OCI-LY1 (cell line): ENCODE results near the gene CSGALNACT2.
A peak's percentile ranks its signal among the peaks of the same experiment; 100 is the strongest.

ENCODE experiments used
- H2AFZ ChIP-seq: fragments of 200-600 bp; sonication (generic), shearing (Covaris generic); 2 replicates; pipeline ENCODE4 v1.6.0; 2014; ENCODE audit warnings: antibody characterized with exemption, mild to moderate bottlenecking, low read length
- H3F3A ChIP-seq: fragments of 200-600 bp; sonication (generic), shearing (Covaris generic); 2 replicates; pipeline ENCODE4 v1.6.0; 2014; ENCODE audit warnings: mild to moderate bottlenecking, antibody characterized with exemption, low read length, moderate library complexity; ENCODE audit not compliant: insufficient read depth
- H3K27ac ChIP-seq: fragments of 200-600 bp; sonication (generic); 2 replicates; pipeline ENCODE4 v1.5.1; 2014; ENCODE audit warnings: low read length, mixed run types, mild to moderate bottlenecking, low read depth; ENCODE audit not compliant: poor library complexity, severe bottlenecking
- H3K27me3 ChIP-seq: fragments of 200-600 bp; sonication (generic); 2 replicates; pipeline ENCODE4 v1.6.0; 2014; ENCODE audit warnings: antibody characterized with exemption, mild to moderate bottlenecking, low read length, moderate library complexity; ENCODE audit not compliant: insufficient read depth
- H3K36me3 ChIP-seq: fragments of 200-600 bp; sonication (generic); 2 replicates; pipeline ENCODE4 v1.6.1; 2014; ENCODE audit warnings: mild to moderate bottlenecking, antibody characterized with exemption, low read length, moderate library complexity, mixed read lengths; ENCODE audit not compliant: insufficient read depth
- H3K4me1 ChIP-seq: fragments of 200-600 bp; sonication (generic); 2 replicates; pipeline ENCODE4 v1.5.1; 2014; ENCODE audit warnings: mild to moderate bottlenecking, low read length, moderate library complexity; ENCODE audit not compliant: insufficient read depth, severe bottlenecking
- H3K4me2 ChIP-seq: fragments of 200-600 bp; sonication (generic), shearing (Covaris generic); 2 replicates; pipeline ENCODE4 v1.6.1; 2014; ENCODE audit warnings: low read length
- H3K4me3 ChIP-seq: fragments of 200-600 bp; sonication (generic); 2 replicates; pipeline ENCODE4 v1.5.1; 2014; ENCODE audit warnings: low read length, low read depth, mild to moderate bottlenecking, mixed read lengths; ENCODE audit not compliant: poor library complexity, severe bottlenecking
- H3K79me2 ChIP-seq: fragments of 200-600 bp; shearing (Covaris generic); 2 replicates; pipeline ENCODE4 v1.6.1; 2016; ENCODE audit warnings: mixed run types, low read length, mixed read lengths; ENCODE audit not compliant: insufficient read depth
- H3K9ac ChIP-seq: fragments of 200-600 bp; sonication (generic), shearing (Covaris generic); 2 replicates; pipeline ENCODE4 v1.6.1; 2014; ENCODE audit warnings: mild to moderate bottlenecking, low read length, mixed read lengths
- H3K9me2 ChIP-seq: fragments of 200-600 bp; sonication (generic), shearing (Covaris generic); 2 replicates; pipeline ENCODE4 v1.6.1; 2014; ENCODE audit warnings: low read depth, mild to moderate bottlenecking, low read length, mixed read lengths
- H3K9me3 ChIP-seq: fragments of 200-600 bp; shearing (Covaris generic); 2 replicates; pipeline ENCODE4 v1.6.1; 2014; ENCODE audit warnings: low read length, mixed read lengths
- H4K20me1 ChIP-seq: fragments of 200-600 bp; sonication (generic), shearing (Covaris generic); 2 replicates; pipeline ENCODE4 v1.6.0; 2016; ENCODE audit warnings: mild to moderate bottlenecking, low read length; ENCODE audit not compliant: insufficient read depth
- CTCF ChIP-seq: fragments of 200-600 bp; sonication (generic), shearing (Covaris generic); IDR thresholded peaks from 2 replicates; pipeline ENCODE4 v1.5.1; 2017; ENCODE audit warnings: mild to moderate bottlenecking, antibody characterized with exemption, low read length, moderate library complexity, mixed read lengths
- EZH2 ChIP-seq: fragments of 200-600 bp; sonication (generic), shearing (Covaris generic); IDR thresholded peaks from 2 replicates; pipeline ENCODE4 v1.8.0; 2017; ENCODE audit warnings: borderline replicate concordance, mixed run types, mild to moderate bottlenecking, antibody characterized with exemption, low read length, moderate library complexity, mixed read lengths

The CSGALNACT2 gene

GRCh38 chr10:43138021-43138756, at the start of gene CSGALNACT2:
Gene CSGALNACT2, plus strand, starts transcription at chr10:43138445. Its CDS starts 16,705 bp downstream, at chr10:43155150.
- Histone ChIP-seq H2AFZ (peak within 1 kb of the TSS; percentile 8; the same call in 1 of the 2 replicates), H3K27ac (no peak within 1 kb of the TSS)

GRCh38 chr10:43089519-43089918, 48.7 kb upstream of the CSGALNACT2 start:
- Histone ChIP-seq H3K9ac (no peak overlapping the region), H3K4me3 (no peak overlapping the region), H2AFZ (no peak overlapping the region), H3K79me2 (no peaks in the 10 kb centered on the region), H4K20me1 (no peaks in the 10 kb centered on the region), H3K4me1 (no peaks in the 10 kb centered on the region), H3K36me3 (no peaks in the 10 kb centered on the region), H3K27ac (no peak overlapping the region), H3F3A (no peaks in the 10 kb centered on the region), H3K9me3 (no peaks in the 10 kb centered on the region), H3K4me2 (no peak overlapping the region), H3K9me2 (no peaks in the 10 kb centered on the region), H3K27me3 (no peaks in the 10 kb centered on the region)
- TF ChIP-seq EZH2, result no peak
- TF ChIP-seq CTCF, result no peak

More at GRCh38 chr10:43138021-43138756, at the start of gene CSGALNACT2:
- Histone ChIP-seq H3K4me3 (peak within 1 kb of the TSS; percentile 89), H4K20me1 (no peaks in the 10 kb centered on the region), H3K9me3 (no peaks in the 10 kb centered on the region), H3K4me2 (peak within 1 kb of the TSS; percentile 83), H3K9me2 (no peaks in the 10 kb centered on the region), H3K27me3 (no peaks in the 10 kb centered on the region), H3K4me1 (peaks cover 35% of the 10 kb centered on the region), H3K79me2 (no peaks in the 10 kb centered on the region), H3K36me3 (no peaks in the 10 kb centered on the region; the same call in 1 of the 2 replicates), H3K9ac (peak within 1 kb of the TSS; percentile 80), H3F3A (no peaks in the 10 kb centered on the region)
- TF ChIP-seq CTCF, result peak; percentile 0; the same call in 1 of the 2 replicates
- TF ChIP-seq EZH2, result no peak

- Histone ChIP-seq H3F3A (no peaks in the 10 kb centered on the region), H3K4me3 (no peak overlapping the region), H3K9ac (no peak overlapping the region), H3K9me3 (no peaks in the 10 kb centered on the region), H3K36me3 (no peaks in the 10 kb centered on the region), H3K9me2 (no peaks in the 10 kb centered on the region), H2AFZ (no peak overlapping the region), H3K4me2 (no peak overlapping the region), H3K79me2 (no peaks in the 10 kb centered on the region), H3K27me3 (no peaks in the 10 kb centered on the region), H3K4me1 (no peaks in the 10 kb centered on the region), H3K27ac (no peak overlapping the region), H4K20me1 (no peaks in the 10 kb centered on the region)
- TF ChIP-seq EZH2 (no peak), CTCF (no peak)
Measured at GRCh38 chr10:43090188-43090587, 48.1 kb upstream of the CSGALNACT2 start.
